ENCODE measurements around the gene DIABLO.
"Not testable (repeated sequence)": the region's sequence is repeated elsewhere in the genome, so short reads cannot be mapped to it uniquely, and the experiment has no call there.

DIABLO gene

DNA sequence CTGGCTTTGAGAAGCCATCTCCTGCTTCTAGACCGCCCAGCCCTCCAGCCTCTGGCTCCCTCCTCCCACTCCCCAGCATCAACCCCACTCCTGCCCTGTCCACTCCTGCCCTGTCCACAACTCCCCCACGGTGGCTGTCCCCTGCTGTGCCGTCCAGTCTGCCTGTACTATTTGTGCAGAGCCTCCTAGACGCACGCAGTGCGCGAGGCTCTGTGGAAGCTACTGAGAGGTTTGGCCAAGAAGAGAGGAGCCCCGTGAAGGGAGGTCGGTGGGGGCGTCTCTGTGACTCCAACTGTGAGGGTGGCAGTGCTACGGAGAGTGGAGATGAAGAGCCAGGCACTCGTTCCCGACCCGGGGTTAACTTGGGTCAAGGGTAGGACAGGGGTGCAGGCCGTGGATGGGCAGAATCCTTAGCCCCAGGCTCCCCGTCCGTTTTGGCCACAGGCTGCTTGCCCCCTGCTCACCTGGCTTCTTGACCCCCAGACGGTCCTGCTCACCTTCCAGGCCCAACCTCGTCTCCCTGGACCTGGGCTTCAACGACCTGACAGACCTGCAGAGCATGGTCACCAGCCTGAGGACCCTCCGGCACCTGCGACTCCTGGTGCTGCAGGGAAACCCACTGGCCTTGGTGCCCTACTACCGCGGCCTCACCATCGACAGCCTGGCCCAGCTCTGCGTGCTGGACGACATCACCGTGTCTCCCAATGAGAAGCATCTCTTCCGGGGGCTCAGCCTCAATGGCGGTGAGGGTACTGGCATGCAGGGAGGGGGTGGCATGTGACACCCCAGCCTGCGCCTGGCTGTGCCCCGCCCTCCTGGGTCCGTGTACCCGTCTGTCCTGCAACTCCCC lies 36.0 kb downstream of the DIABLO start:
- DNase-seq (ENCODE audit: low spot score) = no peak

DNA sequence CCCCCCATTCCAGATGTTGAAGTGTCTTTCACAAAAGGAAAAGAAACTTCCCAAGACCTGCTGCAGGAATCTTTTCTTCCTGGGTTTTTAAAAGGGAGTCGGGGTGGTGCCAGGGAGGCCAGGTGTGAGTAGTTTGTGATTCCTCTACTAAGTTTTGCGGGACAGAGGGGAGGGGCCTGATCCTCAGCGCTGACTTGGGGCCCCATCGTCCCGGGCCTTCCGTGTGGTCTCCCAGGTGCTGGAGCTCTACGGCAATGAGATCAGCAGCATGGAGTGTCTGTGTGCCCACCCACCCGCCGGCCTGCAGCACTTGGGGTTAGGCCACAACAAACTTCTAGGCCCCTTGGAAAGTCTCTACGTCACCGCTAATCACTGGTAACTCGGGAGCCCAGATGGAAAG lies 38.4 kb downstream of the DIABLO start:
- no peak for DNase-seq (ENCODE audit: low spot score)

DNA sequence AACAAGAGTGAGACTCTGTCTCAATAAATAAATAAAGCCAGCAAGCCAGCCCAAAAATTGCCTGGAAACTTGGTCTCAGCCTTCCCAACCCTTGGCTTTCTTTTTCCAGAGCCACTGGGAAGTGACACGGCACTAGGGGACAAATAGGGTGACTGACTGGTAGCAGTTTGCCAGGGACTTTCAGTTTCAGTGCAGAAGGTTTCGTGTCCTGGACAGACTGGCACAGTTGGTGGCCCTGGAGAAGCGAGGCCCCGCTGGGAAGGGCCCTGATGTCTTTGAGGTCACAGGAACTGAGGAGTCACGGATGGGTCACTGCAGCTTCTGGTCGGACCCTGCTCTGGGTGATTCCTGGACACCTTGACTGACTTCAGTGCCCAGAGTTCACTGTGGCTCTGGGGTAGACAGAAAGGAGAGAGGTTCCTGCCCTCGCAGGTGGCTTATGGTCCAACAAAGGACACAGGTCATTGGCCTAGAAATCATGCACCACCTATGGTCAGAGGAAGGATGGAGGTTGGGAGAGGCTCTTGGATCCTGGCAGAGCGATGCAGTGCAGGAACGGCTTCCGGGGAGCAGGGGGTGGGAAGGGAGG lies 40.3 kb downstream of the DIABLO start:
- DNase-seq (ENCODE audit: low spot score) = no peak

DNA sequence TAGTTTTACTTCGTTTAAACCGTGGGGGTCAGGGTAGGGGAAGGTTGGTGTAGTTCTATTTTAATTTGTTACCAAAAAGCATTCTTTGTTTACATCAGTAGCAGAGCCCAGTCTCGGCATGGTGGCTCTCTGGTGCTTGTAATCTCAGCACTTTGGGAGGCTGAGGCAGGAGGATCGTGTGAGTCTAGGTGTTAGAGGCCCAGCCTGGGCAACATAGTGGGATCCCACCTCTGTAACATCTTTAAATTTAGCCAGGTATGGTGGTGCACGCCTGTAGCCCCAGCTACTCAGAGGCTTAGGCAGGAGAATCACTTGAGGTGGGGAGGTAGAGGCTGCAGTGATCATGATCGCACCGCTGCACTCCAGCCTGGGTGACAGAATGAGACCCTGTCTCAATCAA lies 40.8 kb downstream of the DIABLO start:
- DNase-seq (ENCODE audit: low spot score) = no peak

DNA sequence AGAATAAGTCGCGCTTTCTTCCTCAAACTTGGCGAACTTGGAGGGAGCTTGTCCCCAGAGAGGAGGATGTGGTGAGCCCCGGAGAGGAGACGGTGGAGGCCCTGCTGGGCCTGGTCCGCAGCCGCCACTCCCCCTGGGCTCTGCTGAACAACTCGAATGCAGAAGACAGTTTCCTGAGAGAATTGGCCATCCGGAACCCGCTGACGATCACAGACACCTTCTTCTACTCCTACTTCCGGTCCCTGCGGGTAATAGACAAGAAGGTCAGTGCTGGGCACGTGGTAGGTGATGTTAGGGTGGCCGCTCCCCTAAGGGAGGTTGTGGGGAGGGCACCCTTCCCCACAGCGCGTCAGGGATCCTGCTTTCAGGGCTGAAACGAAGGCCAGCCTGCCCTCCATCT lies 41.3 kb downstream of the DIABLO start:
- DNase-seq (ENCODE audit: low spot score) = no peak

DNA sequence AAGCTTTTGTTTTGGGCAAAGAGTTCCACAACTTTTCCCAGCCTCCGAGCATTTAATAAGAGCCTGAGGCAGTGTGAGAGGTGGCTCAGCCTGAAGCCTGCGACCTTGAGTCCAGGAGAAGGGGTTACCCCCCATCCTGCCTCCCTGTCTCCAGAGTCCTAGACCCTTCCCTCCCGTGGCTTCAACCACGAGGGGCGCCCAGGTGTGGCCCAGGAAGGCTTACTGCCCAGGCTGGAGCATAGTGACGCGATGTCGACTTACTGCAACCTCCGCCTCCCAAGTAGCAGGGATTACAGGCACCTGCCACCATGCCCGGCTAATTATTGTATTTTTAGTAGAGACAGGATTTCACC lies 42.3 kb downstream of the DIABLO start:
- DNase-seq (ENCODE audit: low spot score) = no peak

DNA sequence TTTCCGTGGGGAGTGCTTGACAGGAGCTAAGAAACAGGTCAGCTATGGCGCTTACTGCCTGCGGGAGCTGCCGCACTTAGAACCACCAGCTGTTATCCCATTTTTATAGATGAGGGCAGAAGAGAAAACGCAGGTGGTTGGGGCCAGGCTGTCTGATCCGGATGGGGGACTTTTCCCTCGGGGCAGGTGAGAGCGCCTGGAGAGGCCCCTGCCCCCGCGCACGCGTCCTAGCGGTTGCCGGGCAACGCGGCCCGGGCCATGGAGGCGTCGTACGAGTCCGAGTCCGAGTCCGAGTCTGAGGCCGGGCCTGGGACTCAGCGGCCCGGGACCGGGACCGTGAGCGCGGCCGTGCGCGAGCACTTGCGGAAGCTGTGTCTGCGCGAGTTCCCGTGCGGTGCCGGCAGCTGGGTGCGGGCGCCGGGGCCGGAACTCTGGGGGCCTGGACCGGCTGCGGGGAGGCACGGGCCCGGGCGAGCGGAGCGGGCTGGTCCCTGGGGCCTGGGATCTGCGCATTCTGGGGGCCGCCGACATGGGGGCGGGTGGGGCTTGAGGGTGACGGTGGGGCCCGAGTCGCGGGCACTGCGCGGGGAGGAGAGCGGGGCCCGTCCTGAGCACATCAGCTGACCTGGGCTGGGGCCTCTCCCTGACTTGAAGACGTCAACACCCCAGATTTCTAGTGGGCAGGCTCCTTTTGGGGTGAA lies 42.8 kb downstream of the DIABLO start, which contains the start of gene LRRC43:
Gene LRRC43, plus strand, starts transcription at position 237 of the 701 bp plus-strand sequence. Its CDS starts 22 bp downstream, at position 259.
- no peak for DNase-seq (ENCODE audit: low spot score)

DNA sequence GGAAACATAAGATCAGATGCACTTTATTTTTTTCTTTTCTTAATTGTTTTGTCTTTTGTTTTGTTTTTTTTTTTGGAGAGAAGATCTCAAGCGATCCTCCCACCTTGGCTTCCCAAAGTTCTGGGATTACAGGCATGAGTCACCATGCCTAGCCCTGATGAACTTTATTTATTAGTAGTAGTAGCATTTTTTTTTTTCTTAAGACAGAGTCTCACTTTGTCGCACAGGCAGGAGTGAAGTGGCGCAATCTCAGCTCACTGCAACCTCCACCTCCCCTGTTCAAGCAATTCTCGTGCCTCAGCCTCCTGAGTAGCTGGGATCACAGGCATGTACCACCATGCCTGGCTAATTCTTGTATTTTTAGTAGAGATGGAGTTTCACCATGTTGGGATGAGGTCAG lies 49.4 kb downstream of the DIABLO start:
- not testable (repeated sequence) for DNase-seq (ENCODE audit: low spot score)

DNA sequence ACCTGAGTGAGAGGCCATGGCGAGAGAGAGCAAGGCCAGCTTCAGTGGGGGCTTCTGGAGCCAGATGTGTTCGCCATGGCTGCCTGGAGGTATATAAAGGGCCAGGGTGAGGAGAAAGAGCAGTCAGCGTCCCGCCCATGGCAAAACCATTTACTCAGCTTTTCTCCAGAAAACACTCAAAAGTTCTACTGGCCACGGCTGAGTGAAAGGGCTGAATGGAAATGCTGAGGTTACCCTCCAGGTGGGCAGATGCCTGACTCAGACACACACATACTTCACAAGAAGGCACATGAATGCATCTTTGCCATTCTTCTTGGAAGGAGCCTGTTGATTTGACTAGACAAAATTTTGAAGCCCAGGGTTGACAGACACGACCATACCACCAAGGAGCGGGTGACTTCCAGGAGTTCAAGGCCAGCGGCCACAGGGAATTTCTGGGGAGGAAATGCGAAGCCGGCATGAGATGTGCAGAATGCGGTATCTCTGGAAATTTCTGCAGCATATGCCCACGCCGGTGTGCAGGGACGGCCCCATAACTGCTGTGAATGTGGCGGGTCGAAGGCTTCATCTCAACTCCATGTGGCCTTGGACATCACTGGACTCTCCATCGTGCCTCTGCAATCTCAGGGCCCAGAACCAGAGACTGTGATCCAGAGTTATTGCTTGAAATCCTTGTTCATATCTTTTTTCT lies 51.6 kb downstream of the DIABLO start, which contains the start of gene IL31:
Gene IL31, minus strand, starts transcription at position 67 of the 691 bp plus-strand sequence. Its CDS starts 49 bp downstream, at position 18.
- DNase-seq (ENCODE audit: low spot score) = no peak

DNA sequence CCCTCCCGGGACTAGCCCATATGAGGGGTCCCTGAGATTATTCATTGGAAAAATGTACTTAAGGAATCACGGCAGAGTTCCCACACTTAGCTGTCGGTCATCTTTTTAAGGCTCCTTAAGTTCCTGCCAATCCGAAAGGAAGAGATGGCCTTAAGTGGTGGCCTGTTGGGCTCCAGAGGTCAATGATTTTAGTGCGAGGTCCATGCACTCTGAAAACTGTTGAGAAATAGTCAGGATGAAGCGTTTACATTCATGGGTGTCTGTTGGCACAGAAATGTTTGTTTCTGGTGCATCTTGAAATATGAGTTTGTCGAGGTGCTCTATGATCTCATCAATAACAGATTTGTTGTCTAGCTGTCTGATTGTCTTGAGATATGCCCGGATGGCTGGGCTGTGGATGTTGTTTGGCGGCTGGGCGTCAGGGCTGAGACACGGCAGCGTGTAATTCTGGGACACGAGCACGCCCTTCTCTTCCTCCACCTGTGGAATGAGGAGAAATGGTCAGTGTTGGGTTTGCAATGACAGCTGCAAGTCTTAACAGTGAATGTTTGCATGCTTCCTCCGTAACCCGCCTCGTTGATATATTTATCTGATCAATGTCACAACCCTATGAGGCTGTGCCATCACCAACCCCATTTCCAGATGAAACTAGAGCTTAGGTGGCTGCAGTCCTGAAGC lies 53.5 kb downstream of the DIABLO start:
- DNase-seq (ENCODE audit: low spot score) = no peak

DNA sequence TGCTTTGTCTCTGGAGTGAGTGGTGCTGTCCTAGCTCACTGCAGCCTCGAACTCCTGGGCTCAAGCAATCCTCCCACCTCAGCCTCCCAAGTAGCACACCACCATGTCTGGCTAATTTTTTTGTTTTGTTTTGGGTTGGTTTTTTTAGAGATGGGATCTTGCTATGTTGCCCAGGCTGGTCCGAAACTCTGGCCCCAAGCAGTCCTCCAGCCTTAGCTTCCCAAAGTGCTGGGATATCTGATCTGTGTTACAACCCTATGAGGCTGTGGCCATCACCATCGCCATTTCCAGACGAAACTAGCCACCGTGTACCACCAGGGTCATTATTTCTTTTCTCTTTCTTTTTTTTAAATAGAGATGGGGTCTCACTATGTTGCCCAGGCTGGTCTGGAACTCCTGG lies 54.5 kb downstream of the DIABLO start:
- no peak for DNase-seq (ENCODE audit: low spot score)

DNA sequence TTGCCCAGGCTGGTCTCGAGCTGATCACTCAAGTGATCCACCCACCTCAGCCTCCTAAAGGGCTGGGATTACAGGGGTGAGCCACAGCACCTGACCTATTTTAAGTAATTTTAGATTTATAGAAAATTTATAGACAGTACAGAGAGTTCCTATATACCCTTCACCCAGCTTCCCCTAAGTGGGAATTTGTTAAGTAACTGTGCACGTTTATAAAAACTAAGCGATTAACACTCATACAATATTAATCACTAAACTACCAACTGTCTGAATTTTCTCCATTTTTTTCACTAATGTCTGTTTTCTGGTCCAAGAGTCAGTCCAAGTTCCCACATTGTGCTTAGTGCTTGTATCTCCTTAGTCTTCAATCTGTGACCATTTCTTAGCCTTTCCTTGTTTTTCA lies 57.4 kb downstream of the DIABLO start:
- DNase-seq (ENCODE audit: low spot score) = no peak

DNA sequence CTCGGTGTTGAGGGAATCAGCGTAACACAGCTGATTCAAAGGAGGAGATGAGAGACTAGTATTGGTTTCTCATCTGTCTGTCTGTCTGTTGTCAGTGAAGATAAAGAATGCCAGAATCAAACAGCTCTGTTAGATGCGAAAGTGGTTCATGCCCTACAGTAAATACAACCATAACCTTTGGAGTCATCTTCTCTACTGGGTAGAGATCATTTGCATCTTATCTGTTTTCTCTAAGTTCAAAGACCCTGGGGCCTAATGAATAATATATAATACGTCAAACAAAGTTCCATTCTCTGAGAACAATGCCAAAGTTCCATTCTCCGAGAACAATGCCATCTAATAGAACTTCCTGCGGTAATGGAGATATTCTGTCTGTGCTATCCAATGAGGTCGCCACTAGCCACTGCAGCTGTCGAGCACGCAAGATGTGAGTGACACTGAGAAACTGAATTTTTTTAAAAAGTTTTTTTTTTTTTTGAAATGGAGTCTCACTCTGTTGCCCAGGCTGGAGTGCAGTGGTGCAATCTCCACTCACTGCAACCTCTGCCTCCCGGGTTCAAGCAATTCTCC lies 58.4 kb downstream of the DIABLO start:
- DNase-seq (ENCODE audit: low spot score) = no peak

DNA sequence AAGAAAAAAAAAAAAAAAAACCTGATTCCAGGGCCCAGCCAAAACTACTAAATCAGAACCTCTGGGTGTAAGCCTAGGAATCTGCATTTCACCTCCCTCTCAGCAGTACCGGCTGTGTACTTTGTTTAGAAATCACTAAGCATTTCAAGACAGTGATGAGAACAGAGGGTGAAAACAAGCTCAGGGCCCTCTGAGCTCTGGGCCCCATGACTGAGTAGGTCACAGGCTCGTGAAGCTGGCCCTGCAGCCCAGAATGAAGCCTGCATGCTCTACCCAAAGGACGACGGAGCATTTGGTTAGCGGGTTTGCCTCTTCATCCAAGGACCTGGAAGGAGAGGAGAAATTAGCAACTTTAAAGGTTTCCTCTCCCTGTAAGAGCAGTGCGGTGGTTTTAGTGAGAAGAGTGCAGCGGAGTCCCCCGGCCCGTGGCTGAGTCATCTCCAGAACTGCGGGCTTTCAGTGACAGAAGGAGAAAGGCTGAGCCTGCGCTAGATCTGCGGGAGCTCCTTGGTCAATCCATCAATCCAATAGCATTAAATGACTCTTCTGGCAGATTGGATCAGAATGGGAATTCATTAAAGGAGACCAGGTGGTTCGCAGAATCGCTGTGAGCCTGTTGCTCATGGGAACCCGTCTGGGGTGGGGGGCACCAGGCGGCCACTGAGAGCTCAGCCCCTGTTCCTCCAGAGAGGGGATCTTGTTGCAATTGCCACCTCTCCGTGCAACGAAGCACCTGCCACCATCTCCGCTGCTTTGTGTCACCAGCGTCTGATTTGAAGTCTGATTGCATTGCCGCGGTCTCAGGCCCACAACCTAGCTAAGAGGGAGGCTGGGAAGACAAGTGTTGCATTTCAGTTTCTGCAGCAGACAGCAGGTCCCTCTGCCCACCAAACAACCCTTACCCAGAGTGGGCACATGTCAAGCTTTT lies 59.2 kb downstream of the DIABLO start:
- DNase-seq (ENCODE audit: low spot score) = peak; percentile 86

DNA sequence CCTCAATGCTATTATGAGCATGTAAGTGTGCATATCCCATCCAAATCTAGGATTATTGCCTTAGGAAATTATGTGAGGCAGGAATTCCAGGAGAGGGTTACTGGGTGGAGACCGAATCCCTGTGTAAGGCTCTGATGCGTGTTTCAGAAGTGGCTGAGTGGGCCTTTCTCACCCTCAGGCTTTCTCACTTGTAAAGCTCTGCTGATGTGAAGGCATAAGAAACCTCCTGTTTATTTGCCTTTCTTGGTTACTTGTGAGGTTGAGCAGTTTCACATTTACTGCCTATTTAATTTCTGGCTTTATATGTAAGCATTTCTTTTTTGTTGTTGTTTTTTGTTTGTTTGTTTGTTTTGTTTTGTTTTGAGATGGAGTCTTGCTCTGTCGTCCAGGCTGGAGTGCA lies 62.9 kb downstream of the DIABLO start:
- DNase-seq (ENCODE audit: low spot score) = no peak

DNA sequence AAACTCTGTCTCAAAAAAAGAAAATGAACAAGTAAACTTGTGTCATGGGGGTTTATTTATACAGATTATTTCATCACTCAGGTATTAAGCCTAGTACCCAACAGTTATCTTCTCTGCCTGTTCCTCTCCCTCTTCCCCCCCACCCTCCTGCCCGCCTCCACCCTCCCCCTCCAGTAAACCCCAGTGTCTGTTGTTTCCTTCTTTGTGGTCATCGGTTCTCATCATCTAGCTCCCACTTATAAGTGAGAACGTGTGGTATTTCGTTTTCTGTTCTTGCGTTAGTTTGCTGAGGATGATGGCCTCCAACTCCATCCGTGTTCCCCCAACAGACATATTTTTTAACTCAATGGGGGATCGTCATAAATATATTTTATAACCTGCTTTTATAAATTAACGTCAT lies 64.2 kb downstream of the DIABLO start:
- DNase-seq (ENCODE audit: low spot score) = peak; percentile 41

DNA sequence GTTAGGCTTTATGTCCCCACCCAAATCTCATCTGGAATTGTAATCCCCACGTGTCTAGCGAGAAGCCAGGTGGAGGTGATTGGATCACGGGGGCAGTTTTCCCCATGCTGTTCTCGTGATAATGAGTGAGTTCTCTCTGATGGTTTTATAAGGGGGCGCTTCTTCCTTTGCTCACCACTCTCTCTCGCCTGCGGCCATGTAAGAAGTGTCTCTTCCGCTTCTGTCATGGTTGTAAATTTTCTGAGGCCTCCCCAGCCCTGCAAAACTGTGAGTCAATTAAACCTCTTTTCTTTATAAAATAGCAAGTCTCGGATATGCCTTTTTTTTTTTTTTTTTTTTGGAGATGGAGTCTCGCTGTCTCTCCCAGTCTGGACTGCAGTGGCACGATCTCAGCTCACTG lies 65.1 kb downstream of the DIABLO start:
- no peak for DNase-seq (ENCODE audit: low spot score)

DNA sequence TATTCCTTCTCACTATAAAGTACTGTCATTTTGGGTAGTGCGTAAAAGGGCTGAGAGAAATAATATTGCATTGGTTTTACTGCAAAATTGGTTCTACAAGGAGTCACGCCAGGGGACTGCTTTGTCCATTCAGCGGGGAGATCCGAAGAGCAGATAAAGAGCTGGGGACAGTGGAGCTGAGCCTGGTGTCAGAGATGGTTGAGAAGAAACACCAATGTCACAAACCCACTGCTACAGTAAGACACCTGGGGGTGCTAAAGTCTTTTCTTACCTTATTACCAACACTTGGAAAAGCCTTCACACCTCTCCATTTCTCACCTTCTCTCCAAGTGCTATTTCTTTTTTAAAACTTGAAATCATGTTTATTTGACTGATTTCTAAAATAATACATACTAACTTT lies 66.0 kb downstream of the DIABLO start:
- DNase-seq (ENCODE audit: low spot score) = no peak

DNA sequence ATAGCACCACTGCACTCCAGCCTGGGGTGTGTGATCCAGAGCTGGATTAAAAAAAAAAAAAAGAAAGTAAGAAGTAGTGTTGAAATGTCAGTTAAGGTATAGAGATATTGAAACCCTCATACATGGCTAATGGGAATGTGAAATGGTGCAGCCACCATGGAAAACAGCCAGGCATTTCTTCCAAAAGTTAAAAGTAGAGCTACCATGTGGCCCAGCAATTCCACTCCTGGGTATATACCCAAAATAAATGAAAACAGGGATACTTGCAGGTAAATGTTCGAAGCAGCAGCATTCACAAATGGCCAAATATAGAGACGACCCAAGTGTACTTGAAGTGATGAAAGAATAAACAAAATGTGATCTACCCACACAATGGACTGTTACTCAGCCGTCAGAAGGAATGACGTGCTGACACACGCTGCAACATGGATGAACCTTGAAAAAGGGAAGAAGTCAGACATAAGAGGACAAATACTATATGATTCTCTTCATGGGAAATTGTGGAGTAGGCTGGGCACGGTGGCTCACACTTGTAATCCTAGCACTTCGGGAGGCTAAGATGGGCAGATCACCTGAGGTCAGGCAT lies 67.1 kb downstream of the DIABLO start:
- DNase-seq (ENCODE audit: low spot score) = no peak
